OCI-M1 (cell line): Measurements from ENCODE around the gene ZNF630.
"Not testable (repeated sequence)": the region's sequence is repeated elsewhere in the genome, so short reads cannot be mapped to it uniquely, and the experiment has no call there.

ENCODE experiments used
- DNase-seq: peaks from one replicate; lab custom pipeline; 2025; lab: John Stamatoyannopoulos, UW

Gene ZNF630

DNA sequence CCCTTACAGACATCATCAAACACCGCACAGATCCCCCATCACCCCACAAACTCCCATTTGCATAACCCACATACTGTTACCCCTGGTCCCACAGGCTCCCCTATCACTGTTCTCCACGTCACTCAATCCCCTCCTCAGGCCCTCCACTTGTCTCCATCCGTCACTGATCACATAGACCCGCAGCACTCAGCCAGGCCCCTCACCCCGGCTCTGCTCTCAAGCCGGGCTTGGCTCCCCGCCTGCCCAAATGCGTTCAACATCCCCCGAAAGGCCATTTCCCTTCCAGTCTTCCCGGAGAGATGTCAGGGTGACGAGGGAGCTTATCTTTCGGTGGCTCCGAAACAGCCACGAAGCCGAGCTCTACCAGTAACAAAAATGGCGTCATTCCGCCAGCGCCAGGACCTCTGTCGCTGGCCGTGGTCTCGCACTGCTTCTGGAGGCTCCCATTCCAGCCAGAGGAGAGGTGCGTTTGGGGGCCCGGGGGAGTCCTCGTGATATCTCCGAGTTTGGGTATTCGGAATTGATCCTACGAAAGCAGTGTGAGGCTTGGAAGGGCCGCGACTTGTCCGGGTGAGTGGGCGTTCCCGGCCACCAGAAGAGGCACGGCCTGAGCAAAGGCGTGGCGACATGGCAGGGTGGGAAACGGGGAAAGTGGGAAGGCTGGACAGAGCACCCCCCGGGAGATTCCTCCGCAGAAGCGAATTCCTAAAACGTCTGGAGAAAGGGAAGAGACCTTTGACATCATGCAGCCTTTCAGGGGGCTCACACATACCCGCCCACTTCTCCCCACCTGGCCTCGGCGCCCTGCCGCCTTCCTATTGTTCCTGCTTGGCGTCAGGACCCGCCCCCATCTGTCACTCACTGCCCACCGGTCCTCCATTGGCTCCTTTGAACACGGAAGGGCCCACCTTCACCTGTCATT lies at the start of gene ZNF630:
Gene ZNF630 (minus strand): TSS at position 577 of the 922 bp plus-strand sequence. CDS start 4,754 bp downstream, outside the sequence.
- DNase-seq = no peak

DNA sequence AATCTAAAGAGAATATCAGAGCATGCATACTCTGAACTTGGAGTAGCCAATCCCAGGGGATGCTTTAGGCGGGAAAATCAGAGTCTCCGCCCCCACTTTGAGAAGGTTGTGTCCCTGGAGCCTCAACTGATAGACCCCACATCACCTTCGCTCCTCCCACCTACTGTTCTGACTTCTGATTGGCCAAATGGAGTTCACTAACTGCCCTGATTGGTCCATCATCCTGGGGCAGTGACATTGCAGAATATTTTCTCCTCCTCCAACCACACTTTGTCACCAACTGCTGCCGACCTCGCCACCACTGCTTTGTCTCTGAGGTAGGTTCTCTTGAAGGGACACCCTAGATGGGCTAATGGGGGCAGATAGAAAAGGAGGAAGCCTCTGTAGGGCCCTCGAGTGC lies 36.3 kb upstream of the ZNF630 start:
- no peak for DNase-seq

DNA sequence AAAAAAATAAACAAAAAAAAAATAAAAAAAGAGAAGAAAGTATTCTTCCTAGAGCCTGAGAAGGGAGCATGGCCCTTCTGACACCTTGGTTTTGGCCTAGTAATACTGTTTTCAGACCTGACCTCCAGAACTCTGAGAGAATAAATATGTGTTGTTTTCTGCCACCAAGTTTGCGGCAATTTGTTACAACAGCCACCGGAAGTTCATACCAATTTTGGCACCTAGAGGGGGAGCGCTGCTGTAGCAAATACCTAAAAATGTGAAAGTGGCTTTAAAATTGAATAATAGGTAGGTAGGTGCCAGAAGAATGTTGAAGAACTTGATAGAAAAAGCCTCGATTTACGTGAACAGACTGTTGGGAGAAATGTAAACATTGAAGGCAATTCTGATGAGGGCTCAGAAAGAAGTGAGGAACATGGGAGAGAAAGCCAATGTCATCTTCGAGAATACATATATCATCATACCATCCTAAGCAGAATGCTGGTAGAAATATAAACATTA lies 31.5 kb upstream of the ZNF630 start:
- no peak for DNase-seq

DNA sequence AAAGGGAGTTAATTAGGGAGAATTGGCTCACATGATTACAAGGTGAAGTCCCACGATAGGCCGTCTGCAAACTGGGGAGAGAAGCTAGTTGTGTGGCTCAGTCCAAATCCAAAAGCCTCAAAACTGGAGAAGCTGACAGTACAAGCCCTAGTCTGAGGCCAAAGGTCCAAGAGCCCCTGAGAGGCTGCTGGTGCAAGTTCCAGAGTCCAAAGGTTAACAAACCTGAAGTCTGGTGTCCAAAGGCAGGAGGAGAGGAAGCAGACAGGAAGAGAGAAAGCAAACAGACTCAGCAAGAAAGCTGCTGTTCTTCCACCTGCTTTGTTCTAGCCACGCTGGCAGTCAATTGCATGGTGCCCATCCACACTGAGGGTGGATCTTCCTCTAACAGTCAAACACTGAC lies 30.0 kb upstream of the ZNF630 start:
- DNase-seq = no peak

DNA sequence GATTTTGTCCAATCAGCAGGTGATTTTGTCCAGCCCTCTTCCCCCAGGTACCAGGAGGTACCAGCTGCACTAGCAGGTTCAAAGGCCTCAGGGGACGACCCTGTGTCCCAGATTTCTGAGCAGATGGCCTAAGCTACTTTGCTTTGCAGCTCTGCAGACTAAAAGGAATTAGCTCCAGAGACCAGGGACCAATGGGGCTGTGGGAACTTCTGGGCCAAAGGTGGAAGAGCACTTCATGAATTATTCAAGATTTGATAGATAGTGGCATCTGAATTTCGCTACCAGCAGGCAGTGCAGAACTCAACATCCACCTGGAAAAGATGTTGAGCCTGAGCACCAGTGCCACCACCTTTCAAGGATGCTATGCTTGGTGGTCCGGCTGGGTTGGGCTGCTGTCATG lies 21.1 kb upstream of the ZNF630 start:
- not testable (repeated sequence) for DNase-seq

DNA sequence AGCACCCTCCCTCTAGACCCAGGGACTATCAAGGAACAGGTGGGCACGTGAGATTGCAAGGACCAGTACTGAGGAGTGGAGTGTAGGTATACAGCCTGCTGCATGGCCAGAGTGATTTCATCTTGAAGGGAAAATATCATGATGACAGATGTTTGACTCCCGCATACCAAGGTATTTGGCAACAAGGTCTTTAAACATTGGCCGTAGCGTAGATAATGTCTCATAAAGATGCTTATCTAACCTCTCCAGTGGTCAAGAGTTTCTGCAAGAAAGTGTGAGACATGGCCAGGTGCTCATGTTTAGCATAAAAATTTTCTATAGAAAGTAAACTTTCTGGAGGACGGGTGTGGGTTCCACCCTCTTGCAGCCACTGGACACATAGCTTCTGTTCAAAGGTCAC lies 18.7 kb upstream of the ZNF630 start:
- no peak for DNase-seq

DNA sequence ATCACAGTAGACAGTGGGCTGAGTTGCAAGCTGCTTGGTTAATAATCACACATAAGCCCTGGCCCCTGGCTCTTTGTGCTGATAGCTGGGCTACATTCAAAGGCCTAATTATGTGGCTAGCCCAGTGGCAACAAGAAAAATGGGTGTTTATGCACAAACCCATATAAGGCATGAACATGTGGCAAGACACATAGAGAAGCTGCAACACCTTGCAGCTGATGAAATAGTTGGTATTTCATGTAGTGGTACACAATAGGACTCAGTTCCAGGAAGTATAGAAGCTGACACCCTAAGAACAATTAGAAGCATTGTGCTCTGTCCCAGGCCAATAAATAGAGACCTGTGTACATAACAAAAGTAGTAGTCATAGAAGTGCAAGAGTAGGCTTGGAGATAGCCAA lies 14.6 kb upstream of the ZNF630 start:
- peak; percentile 2 for DNase-seq

DNA sequence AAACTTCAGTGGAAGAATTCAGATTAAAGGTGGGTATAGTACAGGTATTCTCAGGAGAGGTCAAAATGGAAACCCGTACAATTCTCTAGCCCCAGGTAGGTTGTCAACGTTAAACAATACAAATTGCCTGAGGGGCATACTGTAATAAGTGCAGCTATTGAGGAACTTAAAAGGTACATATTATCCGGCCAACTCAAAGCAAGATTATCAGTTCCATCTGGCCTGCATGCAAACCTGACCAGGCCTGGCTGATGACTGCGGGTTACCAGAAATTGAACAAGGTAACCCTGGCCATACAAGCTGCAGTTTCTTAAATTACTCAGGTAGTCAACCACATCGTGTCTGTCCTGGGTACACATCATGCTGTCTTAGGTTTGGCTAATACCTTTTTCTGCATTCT lies 12.3 kb upstream of the ZNF630 start:
- DNase-seq = no peak

DNA sequence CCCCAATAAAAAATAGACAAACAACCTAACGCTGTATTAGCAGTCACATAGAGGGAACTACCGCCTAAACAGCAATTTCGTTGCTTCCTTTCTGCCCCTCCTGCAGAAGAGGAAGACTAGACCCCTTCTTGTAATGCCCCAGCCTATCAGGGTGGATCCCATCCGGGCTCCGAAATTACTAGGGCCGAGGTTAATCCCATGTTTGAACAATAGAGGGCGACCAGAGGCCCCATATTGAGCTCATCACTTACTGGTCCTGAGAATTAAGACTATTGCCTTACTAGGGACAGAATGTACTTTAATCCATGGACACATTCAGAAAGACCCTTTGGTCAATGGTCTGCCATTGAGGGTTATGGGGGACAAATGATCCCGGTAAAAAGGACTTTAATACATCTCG lies 11.8 kb upstream of the ZNF630 start:
- DNase-seq = peak; percentile 72

DNA sequence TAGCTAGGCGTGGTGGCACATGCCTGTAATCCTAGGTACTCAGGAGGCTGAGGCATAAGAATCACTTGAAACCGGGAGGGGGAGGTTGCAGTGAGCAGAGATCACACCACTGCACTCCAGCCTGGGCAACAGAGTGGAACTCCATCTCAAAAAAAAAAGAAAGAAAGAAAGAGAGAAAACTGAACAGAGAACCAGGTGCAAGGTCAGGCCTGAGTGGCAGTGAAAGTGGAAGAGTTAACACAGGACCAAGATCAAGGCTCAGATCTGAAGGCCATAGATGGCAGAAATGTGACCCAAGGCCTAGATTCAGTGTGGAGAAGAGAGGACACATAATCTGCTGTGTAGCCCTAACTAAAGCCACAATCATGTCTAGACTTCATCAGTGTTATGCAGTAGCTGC lies 4.9 kb upstream of the ZNF630 start:
- DNase-seq = no peak

DNA sequence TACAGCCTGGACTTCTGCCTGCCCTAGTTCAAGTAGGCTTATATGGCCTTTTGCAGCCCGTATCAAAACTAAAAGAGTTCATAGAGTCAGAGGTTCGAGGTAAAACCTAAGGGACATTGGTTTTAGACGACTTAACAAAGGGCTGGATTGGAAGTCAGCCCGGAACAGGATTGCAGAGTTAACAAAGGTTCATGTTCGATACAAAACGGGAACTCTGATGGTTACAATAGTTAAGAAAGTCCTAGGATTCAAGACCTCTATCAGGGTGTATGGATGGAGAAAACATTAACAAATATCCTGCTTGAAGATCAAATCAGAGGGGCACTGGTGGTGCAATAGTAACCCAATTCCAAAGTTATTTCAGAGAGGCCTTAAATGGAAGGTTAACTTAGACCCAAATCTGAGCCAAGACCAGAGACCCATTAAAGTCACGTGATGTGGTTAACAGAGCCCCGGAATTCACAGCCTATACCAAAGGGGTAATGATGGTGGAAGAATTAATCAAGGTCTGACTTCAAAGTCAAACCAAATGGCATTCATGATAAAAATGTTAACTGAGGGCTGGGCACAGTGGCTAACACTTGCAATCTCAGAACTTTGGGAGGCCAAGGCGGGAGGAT lies 656 bp upstream of the ZNF630 start:
- no peak for DNase-seq

DNA sequence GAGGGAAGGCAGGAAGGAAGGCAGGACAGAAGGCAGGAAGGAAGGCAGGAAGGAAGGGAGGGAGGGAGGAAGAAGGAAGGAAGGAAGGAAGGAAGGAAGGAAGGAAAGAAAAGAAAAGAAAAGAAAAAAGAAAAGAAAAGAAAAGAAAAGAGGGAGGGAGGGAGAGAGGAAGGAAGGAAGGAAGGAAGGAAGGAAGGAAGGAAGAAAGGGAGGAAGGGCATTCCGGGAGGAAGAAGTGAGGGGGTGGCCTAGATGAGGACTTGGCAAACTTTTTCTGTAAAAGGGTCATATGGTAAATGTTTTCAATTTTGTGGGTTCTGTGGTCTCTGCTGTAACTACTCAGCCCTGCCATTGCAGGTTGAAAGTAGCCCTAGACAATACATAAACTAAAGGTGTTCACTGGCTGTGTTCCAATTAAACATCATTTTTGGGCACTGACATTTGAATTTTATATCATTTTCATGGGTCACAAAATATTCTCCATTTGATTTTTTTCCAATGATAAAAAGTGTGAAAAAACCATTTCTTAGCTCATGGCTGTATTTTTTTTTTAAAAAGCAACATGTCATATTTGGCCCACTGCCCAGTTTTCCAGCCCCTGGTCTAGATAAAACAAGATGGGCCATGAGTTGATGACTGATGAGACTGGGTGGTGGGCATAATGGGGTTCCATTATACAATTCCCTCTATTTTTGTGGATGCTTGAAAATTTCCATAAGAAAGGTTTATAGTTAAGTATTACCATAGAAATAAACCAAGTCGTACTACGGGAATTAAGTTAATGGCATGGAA lies 3.1 kb downstream of the ZNF630 start:
- peak; percentile 1 for DNase-seq

DNA sequence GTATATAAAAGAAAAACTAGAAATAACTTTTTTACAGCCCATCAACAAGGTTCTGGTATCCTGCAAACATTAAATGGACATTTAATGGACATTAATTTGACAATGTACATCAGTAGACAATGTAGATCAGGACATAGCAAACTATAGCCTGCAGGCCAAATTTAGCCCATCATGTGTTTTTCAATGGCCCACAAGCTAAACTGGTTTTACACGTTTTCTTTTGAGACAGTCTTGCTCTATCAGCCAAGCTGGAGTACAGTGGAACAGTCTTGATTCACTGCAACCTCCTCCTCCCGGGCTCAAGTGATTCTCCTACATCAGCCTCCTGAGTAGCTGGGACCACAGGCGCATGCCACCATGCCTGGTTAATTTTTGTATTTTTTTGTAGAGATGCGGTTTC lies 7.2 kb downstream of the ZNF630 start:
- DNase-seq = no peak

DNA sequence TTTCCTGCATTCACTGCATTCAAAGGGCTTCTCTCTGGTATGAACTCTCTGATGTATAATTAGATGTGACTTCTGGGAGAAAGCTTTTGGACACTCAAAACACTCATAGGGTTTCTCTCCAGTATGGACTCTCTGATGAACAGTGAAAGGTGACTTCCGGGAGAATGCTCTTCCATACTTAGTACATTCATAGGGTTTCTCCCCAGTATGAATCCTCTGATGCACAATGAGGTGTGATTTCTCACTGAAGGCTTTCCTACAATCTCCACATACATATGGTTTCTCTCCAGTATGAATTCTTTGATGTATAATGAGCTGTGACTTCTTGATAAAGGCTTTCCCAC lies 12.2 kb downstream of the ZNF630 start:
- DNase-seq = no peak

DNA sequence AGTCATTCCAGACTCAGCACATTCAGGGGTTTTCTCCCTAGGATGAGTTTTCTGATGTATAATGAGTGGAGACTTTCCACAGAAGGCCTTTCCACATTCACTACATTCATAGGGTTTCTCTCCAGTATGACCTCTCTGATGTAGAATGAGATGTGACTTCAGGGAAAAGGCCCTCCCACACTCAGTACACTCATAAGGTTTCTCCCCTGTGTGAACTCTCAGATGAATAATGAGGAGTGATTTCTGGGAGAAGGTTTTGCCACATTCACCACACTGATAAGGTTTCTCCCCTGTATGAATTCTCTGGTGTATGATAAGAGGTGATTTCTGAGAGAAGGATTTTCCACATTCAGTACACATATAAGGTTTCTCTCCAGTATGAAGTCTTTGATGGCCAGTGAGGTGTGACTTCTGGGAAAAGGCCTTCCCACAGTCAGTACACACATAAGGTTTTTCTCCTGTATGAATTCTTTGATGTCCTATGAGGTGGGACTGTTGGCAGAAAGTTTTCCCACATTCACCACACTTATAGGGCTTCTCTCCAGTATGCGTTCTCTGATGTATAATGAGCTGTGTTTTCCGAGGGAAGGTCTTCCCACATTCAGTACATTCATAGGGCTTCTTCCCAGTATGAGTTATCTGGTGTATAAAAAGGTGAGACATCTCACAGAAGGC lies 12.7 kb downstream of the ZNF630 start:
- no peak for DNase-seq

DNA sequence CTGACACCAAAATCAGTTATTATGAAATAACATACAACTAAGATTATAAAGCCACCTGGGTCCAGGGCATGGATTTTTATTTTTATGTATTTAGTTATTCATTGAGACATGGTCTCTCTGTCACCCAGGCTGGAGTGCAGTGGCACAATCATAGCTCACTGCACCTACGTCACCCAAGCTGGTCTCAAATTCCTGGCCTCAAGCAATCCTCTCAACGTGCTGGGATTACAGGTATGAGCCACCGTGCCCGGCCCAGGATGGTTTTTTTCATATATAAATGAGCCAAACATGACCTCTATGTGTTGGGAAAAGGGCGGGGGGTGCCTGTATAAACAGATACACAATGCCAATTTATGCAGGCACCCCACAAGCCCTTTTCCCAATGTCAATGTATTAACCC lies 24.6 kb downstream of the ZNF630 start:
- no peak for DNase-seq

DNA sequence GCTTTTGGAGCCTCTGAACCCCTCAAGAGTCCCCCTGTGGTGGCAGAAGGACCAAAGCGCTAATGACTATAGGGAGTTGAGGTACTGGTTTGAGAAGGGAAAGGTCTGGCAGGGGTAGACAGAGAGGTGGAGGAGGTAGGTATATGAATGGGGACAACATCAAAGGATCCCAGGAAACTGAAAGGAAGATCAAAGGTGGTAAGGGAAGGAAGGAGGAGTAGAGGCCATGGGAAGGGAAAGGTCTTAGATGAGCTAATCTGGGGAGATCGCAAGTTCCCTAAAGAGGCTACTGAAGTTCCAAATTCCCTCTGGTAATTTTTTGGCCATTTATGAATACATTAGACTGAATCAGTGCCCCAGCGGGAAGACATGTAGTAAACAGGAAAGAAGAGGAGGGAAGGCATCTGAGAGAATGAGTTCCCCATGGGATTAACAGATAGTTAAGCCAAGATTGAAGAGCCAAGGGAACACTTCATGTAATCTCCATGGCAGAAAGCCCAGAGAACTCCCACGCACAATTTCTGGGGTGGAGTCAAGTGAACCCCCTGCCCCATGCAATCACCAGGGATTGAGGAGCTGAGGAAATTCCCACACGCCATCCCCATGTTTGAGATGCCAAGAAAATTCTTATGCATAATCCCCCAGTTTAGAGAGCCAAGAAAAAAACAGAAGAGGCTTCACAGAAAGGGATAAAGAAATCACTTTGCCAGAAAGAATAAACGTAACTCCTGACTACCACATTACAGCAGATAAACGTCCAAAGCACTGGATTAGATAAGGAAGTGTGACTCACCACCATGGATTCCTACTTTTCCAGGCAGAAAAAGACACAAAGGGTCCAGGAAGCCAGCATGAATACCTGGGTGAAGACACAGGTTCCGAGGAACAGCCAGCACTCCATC lies 25.8 kb downstream of the ZNF630 start:
- no peak for DNase-seq

DNA sequence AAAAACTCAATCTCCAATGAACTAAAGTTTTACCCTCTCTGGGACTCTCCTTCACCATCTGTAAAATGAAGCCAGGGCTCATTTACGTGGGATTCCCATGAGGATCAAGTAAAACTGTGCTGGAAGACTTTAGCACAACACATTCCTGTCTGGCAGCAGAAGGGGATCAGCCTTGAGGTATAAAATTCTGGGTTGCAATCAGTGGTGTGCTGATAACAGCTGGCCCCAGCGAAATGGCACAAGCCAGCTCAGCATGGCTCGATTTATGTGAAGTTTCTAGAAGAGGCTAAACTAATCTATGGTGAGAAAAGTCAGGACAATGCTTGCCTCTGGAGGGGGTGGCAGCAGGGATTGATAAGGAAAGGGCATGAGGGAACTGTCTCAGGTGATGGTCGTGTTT lies 28.4 kb downstream of the ZNF630 start:
- DNase-seq = no peak

DNA sequence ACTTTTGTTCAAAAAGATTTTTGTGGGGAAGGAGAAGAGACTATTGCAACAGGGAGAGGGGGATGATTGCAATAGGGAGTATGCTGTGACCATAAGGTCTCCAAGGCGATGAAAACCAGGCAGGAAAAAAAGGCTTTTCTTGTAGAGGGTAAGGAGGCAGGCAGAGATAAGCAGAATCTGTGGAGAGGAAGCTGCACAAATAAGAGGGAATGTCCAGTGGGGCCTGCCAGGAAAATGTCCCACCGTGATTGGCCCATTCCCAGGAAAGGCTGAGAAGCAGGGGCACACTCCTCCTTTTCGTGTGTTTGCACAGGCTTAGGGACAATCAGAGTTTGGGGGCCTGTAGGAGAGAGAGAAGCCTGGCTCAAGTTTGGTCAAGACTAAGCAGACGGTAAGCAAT lies 35.5 kb downstream of the ZNF630 start:
- no peak for DNase-seq

DNA sequence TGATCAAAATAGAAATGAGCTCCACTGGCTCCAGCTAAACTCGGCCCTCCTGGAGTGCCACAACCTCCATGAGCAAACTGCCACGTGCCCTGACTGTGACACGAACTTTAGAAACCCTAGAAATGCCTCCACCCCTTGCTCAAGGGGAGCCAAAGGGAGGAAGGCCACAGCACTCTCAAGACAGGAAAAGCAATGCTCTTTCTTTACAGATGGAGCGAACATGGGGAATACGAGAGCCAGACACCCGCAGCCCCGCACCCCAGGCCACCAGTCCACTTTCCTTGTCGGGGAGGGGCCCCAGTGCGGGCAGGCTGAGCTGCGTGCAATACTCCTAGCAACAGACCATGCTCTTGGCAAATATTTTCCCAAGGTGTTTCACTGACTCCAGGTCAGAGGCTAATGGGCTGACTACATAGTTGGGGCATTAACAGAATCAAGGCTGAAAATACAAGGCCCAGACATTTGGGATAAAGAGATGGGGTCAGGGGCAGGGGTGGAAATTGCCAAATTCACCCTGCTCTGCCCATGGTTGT lies 40.7 kb downstream of the ZNF630 start:
- DNase-seq = not testable (repeated sequence)

DNA sequence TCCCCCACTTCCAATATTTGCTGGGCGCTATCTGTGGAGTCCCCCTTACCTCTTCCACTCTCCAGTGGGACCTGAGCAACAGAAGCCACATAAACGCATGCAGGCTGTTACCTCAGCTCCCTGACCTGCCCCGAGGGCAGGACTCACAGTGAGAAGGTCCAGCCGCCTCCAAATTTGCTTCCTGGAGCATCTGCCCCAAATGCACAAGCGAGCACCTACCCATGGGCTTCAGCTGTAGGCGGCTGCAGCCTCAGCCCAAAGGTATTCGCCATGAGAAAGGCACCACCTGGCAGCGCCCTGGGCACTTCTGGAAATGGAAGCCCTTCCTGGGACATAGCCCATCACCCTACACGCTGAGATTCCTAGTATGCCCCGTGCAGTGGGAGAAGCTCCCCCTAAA lies 41.2 kb downstream of the ZNF630 start:
- DNase-seq = no peak
